ENCODE data around the gene VOPP1. TPM values are rescaled to one million over a fixed set of nuclear protein-coding genes. Genes with fewer than 3 reads are reported as not detected.

VOPP1 gene
- total RNA-seq, 1 experiment from 2014 or later: 63.9 TPM

DNA sequence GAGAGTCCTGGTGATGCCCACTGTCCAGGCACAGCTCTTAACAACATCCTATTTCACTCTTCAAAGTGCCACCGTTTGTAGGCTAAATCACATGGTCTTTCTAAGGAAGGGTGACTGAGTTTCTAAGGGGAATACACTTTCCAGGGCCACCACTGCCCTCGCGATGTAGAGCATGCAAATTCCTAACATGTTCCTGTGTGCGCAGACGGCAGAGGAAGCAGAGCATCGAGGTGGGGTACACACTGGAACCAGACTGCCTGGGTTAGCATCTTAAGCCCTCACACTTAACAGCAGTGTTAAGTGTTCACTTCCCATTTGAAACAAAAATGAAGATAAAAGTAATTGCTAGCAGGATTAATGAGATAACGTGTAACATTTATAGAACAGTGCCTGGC, 3.0 kb downstream of the VOPP1 start (continued):
- no peak for TF ChIP-seq HMGXB4 (CRISPR knock-in tag; IDR thresholded peaks at IDR 0.05)
- TF ChIP-seq JAZF1 (CRISPR knock-in tag; IDR thresholded peaks at IDR 0.05): no peak
- no peak for TF ChIP-seq NR2C2 (CRISPR knock-in tag; IDR thresholded peaks at IDR 0.05)
- TF ChIP-seq, protein P1, sequence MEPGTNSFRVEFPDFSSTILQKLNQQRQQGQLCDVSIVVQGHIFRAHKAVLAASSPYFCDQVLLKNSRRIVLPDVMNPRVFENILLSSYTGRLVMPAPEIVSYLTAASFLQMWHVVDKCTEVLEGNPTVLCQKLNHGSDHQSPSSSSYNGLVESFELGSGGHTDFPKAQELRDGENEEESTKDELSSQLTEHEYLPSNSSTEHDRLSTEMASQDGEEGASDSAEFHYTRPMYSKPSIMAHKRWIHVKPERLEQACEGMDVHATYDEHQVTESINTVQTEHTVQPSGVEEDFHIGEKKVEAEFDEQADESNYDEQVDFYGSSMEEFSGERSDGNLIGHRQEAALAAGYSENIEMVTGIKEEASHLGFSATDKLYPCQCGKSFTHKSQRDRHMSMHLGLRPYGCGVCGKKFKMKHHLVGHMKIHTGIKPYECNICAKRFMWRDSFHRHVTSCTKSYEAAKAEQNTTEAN (CRISPR knock-in tag; IDR thresholded peaks at IDR 0.05): no peak
- TF ChIP-seq, protein P2, sequence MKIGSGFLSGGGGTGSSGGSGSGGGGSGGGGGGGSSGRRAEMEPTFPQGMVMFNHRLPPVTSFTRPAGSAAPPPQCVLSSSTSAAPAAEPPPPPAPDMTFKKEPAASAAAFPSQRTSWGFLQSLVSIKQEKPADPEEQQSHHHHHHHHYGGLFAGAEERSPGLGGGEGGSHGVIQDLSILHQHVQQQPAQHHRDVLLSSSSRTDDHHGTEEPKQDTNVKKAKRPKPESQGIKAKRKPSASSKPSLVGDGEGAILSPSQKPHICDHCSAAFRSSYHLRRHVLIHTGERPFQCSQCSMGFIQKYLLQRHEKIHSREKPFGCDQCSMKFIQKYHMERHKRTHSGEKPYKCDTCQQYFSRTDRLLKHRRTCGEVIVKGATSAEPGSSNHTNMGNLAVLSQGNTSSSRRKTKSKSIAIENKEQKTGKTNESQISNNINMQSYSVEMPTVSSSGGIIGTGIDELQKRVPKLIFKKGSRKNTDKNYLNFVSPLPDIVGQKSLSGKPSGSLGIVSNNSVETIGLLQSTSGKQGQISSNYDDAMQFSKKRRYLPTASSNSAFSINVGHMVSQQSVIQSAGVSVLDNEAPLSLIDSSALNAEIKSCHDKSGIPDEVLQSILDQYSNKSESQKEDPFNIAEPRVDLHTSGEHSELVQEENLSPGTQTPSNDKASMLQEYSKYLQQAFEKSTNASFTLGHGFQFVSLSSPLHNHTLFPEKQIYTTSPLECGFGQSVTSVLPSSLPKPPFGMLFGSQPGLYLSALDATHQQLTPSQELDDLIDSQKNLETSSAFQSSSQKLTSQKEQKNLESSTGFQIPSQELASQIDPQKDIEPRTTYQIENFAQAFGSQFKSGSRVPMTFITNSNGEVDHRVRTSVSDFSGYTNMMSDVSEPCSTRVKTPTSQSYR (CRISPR knock-in tag; IDR thresholded peaks at IDR 0.05): no peak
- no peak for TF ChIP-seq ESRRA (CRISPR knock-in tag; IDR thresholded peaks at IDR 0.05; ENCODE audit: borderline replicate concordance)
- TF ChIP-seq, protein P3, sequence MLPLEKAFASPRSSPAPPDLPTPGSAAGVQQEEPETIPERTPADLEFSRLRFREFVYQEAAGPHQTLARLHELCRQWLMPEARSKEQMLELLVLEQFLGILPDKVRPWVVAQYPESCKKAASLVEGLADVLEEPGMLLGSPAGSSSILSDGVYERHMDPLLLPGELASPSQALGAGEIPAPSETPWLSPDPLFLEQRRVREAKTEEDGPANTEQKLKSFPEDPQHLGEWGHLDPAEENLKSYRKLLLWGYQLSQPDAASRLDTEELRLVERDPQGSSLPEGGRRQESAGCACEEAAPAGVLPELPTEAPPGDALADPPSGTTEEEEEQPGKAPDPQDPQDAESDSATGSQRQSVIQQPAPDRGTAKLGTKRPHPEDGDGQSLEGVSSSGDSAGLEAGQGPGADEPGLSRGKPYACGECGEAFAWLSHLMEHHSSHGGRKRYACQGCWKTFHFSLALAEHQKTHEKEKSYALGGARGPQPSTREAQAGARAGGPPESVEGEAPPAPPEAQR (CRISPR knock-in tag; IDR thresholded peaks at IDR 0.05): no peak
- TF ChIP-seq, protein P4, sequence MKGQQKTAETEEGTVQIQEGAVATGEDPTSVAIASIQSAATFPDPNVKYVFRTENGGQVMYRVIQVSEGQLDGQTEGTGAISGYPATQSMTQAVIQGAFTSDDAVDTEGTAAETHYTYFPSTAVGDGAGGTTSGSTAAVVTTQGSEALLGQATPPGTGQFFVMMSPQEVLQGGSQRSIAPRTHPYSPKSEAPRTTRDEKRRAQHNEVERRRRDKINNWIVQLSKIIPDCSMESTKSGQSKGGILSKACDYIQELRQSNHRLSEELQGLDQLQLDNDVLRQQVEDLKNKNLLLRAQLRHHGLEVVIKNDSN (CRISPR knock-in tag; IDR thresholded peaks at IDR 0.05): no peak
- TF ChIP-seq ZNF671 (CRISPR knock-in tag; IDR thresholded peaks at IDR 0.05): no peak
- TF ChIP-seq, protein P5, sequence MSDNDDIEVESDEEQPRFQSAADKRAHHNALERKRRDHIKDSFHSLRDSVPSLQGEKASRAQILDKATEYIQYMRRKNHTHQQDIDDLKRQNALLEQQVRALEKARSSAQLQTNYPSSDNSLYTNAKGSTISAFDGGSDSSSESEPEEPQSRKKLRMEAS (CRISPR knock-in tag; IDR thresholded peaks at IDR 0.05): no peak
- no peak for TF ChIP-seq ZNF416 (CRISPR knock-in tag; IDR thresholded peaks at IDR 0.05)

- H3K4me3 Mint-ChIP-seq: no peak overlapping the region
These were observed 3.6 kb downstream of the VOPP1 start for GRCh38 chr7:55568613-55569268.

DNA sequence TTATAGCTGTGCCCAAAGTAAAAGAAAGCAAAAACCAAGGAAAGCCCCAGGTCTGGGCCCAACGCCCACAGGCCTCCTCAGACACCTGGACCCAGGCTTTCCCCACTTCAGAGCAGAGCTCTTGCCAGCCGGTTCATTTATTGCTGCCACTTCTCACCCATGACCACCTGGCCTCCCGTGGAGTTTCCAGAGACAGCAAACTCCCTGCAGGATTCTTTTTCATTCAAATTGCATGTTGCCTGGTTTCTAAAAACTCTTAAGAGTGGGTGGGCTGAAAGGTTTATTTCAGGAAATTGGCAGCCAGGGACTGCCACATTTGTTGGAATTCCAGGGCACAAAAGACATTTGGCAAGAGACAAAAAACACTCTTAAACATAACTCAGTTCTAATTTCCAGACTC, 4.7 kb downstream of the VOPP1 start:
- DNase-seq (ENCODE audit: low spot score): no peak
- Mint-ChIP-seq H3K27ac (peak overlapping the region; percentile 43), H3K36me3 (no peaks in the 10 kb centered on the region), H3K4me1 (peaks cover 72% of the 10 kb centered on the region), H3K9me3 (no peaks in the 10 kb centered on the region), H3K4me3 (peak overlapping the region; percentile 29), H3K27me3 (ENCODE audit: low read depth) (no peaks in the 10 kb centered on the region)
- POLR2A ChIA-PET: interaction anchor here (0.5 kb wide), 1 partner anchor 162 kb away, joined by 3 read pairs; no protein-coding TSS in a partner anchor
- no peak for ATAC-seq
- CTCF ChIA-PET: interaction anchor here (1.0 to 2.9 kb wide), 2 partner anchors 12 to 29 kb away, joined by 3 to 12 read pairs; no protein-coding TSS in a partner anchor
- TF ChIP-seq MXD4 (CRISPR knock-in tag; IDR thresholded peaks at IDR 0.05; ENCODE audit: borderline replicate concordance) (no peak), TCF7 (CRISPR knock-in tag; IDR thresholded peaks at IDR 0.05; ENCODE audit: low read depth) (no peak), IRF2 (CRISPR knock-in tag; IDR thresholded peaks at IDR 0.05; ENCODE audit: borderline replicate concordance, low read depth) (no peak), ESRRA (CRISPR knock-in tag; IDR thresholded peaks at IDR 0.05; ENCODE audit: borderline replicate concordance) (no peak), ZNF423 (CRISPR knock-in tag; IDR thresholded peaks at IDR 0.05) (no peak), ZNF232 (CRISPR knock-in tag; IDR thresholded peaks at IDR 0.05) (no peak), ELF4 (CRISPR knock-in tag; IDR thresholded peaks at IDR 0.05; ENCODE audit: low read depth) (no peak), JAZF1 (CRISPR knock-in tag; IDR thresholded peaks at IDR 0.05) (no peak), NR2C2 (CRISPR knock-in tag; IDR thresholded peaks at IDR 0.05) (no peak), RORB (CRISPR knock-in tag; IDR thresholded peaks at IDR 0.05) (no peak)
- TF ChIP-seq, protein P6, sequence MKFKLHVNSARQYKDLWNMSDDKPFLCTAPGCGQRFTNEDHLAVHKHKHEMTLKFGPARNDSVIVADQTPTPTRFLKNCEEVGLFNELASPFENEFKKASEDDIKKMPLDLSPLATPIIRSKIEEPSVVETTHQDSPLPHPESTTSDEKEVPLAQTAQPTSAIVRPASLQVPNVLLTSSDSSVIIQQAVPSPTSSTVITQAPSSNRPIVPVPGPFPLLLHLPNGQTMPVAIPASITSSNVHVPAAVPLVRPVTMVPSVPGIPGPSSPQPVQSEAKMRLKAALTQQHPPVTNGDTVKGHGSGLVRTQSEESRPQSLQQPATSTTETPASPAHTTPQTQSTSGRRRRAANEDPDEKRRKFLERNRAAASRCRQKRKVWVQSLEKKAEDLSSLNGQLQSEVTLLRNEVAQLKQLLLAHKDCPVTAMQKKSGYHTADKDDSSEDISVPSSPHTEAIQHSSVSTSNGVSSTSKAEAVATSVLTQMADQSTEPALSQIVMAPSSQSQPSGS (CRISPR knock-in tag; IDR thresholded peaks at IDR 0.05; ENCODE audit: borderline replicate concordance, low read depth): no peak
- TF ChIP-seq, protein P7, sequence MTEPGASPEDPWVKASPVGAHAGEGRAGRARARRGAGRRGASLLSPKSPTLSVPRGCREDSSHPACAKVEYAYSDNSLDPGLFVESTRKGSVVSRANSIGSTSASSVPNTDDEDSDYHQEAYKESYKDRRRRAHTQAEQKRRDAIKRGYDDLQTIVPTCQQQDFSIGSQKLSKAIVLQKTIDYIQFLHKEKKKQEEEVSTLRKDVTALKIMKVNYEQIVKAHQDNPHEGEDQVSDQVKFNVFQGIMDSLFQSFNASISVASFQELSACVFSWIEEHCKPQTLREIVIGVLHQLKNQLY (CRISPR knock-in tag; IDR thresholded peaks at IDR 0.05): no peak

More at GRCh38 chr7:55568613-55569268, 3.6 kb downstream of the VOPP1 start:
- Mint-ChIP-seq H3K9me3 (no peaks in the 10 kb centered on the region), H3K27me3 (ENCODE audit: low read depth) (peaks cover 8% of the 10 kb centered on the region), H3K27ac (peak overlapping the region; percentile 65; the same call in 1 of the 2 replicates), H3K4me1 (peaks cover 77% of the 10 kb centered on the region), H3K36me3 (no peaks in the 10 kb centered on the region)
- TF ChIP-seq, protein P7 (CRISPR knock-in tag; IDR thresholded peaks at IDR 0.05): no peak
- ATAC-seq: no peak
- ChIA-PET CTCF (interaction anchor here (0.6 to 2.9 kb wide), 6 partner anchors 10 to 141 kb away, joined by 3 to 12 read pairs (median 3); no protein-coding TSS in a partner anchor), POLR2A (no interaction called here)
- no peak for DNase-seq (ENCODE audit: low spot score)

All from WTC11 (cell line).